ENCODE measurements around the gene SPATA22. TPM values are rescaled to one million over a fixed set of nuclear protein-coding genes. Genes with fewer than 3 reads are reported as not detected.

Gene SPATA22
- total and polyA plus RNA-seq, 2 of the 13 experiments (the other 11 are each of a cell fraction or from before 2014, with no cell fraction given): not detected

DNA sequence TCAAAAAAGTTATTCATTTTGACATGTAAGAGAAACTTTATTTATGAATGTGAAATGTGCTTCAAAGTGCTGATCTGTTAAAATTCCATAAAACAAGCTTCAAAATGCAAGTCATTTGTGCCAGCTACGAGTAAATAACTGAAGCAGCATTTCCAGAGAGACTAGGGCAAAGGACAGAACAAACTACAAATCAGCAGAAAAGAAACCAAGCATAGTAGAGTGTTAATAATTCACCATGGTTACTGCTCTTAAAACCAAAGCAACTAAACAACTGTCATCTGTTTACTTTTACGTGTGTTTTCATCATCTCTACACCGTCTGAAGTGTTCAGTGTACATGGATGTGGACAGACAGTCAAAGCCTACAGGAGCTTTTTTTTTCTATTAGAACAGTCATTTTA is 2.6 kb upstream of the SPATA22 start (continued):
- TF ChIP-seq, protein P1, sequence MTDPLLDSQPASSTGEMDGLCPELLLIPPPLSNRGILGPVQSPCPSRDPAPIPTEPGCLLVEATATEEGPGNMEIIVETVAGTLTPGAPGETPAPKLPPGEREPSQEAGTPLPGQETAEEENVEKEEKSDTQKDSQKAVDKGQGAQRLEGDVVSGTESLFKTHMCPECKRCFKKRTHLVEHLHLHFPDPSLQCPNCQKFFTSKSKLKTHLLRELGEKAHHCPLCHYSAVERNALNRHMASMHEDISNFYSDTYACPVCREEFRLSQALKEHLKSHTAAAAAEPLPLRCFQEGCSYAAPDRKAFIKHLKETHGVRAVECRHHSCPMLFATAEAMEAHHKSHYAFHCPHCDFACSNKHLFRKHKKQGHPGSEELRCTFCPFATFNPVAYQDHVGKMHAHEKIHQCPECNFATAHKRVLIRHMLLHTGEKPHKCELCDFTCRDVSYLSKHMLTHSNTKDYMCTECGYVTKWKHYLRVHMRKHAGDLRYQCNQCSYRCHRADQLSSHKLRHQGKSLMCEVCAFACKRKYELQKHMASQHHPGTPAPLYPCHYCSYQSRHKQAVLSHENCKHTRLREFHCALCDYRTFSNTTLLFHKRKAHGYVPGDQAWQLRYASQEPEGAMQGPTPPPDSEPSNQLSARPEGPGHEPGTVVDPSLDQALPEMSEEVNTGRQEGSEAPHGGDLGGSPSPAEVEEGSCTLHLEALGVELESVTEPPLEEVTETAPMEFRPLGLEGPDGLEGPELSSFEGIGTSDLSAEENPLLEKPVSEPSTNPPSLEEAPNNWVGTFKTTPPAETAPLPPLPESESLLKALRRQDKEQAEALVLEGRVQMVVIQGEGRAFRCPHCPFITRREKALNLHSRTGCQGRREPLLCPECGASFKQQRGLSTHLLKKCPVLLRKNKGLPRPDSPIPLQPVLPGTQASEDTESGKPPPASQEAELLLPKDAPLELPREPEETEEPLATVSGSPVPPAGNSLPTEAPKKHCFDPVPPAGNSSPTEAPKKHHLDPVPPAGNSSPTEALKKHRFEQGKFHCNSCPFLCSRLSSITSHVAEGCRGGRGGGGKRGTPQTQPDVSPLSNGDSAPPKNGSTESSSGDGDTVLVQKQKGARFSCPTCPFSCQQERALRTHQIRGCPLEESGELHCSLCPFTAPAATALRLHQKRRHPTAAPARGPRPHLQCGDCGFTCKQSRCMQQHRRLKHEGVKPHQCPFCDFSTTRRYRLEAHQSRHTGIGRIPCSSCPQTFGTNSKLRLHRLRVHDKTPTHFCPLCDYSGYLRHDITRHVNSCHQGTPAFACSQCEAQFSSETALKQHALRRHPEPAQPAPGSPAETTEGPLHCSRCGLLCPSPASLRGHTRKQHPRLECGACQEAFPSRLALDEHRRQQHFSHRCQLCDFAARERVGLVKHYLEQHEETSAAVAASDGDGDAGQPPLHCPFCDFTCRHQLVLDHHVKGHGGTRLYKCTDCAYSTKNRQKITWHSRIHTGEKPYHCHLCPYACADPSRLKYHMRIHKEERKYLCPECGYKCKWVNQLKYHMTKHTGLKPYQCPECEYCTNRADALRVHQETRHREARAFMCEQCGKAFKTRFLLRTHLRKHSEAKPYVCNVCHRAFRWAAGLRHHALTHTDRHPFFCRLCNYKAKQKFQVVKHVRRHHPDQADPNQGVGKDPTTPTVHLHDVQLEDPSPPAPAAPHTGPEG (CRISPR knock-in tag; IDR thresholded peaks at IDR 0.05): no peak
- TF ChIP-seq FOXA1 (IDR thresholded peaks at IDR 0.05) (no peak), FOXA1 (CRISPR knock-in tag; IDR thresholded peaks at IDR 0.05) (peak; percentile 40), ZNF260 (CRISPR knock-in tag; IDR thresholded peaks at IDR 0.05; ENCODE audit: borderline replicate concordance, low read depth) (no peak), ZNF629 (CRISPR knock-in tag; conservative IDR thresholded peaks at IDR 0.05) (no peak), RXRB (CRISPR knock-in tag; IDR thresholded peaks at IDR 0.05; ENCODE audit: borderline replicate concordance) (peak; percentile 90), SMARCC2 (IDR thresholded peaks at IDR 0.05) (no peak), MAFF (IDR thresholded peaks at IDR 0.05; ENCODE audit: low read depth, low read length) (peak; percentile 99)
- TF ChIP-seq, protein P2, sequence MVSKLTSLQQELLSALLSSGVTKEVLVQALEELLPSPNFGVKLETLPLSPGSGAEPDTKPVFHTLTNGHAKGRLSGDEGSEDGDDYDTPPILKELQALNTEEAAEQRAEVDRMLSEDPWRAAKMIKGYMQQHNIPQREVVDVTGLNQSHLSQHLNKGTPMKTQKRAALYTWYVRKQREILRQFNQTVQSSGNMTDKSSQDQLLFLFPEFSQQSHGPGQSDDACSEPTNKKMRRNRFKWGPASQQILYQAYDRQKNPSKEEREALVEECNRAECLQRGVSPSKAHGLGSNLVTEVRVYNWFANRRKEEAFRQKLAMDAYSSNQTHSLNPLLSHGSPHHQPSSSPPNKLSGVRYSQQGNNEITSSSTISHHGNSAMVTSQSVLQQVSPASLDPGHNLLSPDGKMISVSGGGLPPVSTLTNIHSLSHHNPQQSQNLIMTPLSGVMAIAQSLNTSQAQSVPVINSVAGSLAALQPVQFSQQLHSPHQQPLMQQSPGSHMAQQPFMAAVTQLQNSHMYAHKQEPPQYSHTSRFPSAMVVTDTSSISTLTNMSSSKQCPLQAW (CRISPR knock-in tag; IDR thresholded peaks at IDR 0.05): peak; percentile 47; the same call in 1 of the 2 replicates
- TF ChIP-seq, protein P3, sequence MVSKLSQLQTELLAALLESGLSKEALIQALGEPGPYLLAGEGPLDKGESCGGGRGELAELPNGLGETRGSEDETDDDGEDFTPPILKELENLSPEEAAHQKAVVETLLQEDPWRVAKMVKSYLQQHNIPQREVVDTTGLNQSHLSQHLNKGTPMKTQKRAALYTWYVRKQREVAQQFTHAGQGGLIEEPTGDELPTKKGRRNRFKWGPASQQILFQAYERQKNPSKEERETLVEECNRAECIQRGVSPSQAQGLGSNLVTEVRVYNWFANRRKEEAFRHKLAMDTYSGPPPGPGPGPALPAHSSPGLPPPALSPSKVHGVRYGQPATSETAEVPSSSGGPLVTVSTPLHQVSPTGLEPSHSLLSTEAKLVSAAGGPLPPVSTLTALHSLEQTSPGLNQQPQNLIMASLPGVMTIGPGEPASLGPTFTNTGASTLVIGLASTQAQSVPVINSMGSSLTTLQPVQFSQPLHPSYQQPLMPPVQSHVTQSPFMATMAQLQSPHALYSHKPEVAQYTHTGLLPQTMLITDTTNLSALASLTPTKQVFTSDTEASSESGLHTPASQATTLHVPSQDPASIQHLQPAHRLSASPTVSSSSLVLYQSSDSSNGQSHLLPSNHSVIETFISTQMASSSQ (IDR thresholded peaks at IDR 0.05; ENCODE audit: low read depth): peak; percentile 79
- TF ChIP-seq, protein P3 (CRISPR knock-in tag; IDR thresholded peaks at IDR 0.05; ENCODE audit: borderline replicate concordance): no peak
- TF ChIP-seq, protein P4, sequence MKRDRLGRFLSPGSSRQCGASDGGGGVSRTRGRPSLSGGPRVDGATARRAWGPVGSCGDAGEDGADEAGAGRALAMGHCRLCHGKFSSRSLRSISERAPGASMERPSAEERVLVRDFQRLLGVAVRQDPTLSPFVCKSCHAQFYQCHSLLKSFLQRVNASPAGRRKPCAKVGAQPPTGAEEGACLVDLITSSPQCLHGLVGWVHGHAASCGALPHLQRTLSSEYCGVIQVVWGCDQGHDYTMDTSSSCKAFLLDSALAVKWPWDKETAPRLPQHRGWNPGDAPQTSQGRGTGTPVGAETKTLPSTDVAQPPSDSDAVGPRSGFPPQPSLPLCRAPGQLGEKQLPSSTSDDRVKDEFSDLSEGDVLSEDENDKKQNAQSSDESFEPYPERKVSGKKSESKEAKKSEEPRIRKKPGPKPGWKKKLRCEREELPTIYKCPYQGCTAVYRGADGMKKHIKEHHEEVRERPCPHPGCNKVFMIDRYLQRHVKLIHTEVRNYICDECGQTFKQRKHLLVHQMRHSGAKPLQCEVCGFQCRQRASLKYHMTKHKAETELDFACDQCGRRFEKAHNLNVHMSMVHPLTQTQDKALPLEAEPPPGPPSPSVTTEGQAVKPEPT (CRISPR knock-in tag; IDR thresholded peaks at IDR 0.05; ENCODE audit: low read depth): no peak
- TF ChIP-seq, protein P5, sequence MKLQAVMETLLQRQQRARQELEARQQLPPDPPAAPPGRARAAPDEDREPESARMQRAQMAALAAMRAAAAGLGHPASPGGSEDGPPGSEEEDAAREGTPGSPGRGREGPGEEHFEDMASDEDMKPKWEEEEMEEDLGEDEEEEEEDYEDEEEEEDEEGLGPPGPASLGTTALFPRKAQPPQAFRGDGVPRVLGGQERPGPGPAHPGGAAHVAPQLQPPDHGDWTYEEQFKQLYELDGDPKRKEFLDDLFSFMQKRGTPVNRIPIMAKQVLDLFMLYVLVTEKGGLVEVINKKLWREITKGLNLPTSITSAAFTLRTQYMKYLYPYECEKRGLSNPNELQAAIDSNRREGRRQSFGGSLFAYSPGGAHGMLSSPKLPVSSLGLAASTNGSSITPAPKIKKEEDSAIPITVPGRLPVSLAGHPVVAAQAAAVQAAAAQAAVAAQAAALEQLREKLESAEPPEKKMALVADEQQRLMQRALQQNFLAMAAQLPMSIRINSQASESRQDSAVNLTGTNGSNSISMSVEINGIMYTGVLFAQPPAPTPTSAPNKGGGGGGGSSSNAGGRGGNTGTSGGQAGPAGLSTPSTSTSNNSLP (IDR thresholded peaks at IDR 0.05; ENCODE audit: low read depth, low read length): 0 out of 2 replicates have a peak, but pooled peaks have one; percentile 31

All from HepG2 (cell line).